PC-3 (cell line): ENCODE results near the gene NREP. TPM values are rescaled to one million over a fixed set of nuclear protein-coding genes. Genes with fewer than 3 reads are reported as not detected.

Experiments used
- ATAC-seq: fragments of 200-7000 bp; cut with Tn5 transposase; 2 replicates; pipeline ENCODE4 v1.9.1; 2020; ENCODE audit warnings: mild to moderate bottlenecking, moderate library complexity
- BruUV-seq: library from RNA; stranded (reverse); fragments of 400-500 nt; replicated peaks from 2 replicates; lab custom pipeline; 2021; lab: Mats Ljungman, UMichigan
- CTCF ChIA-PET: fragments of 300-600 bp; sonication (Branson Sonifier 250); formaldehyde crosslinking; loops from one replicate; lab custom pipeline; 2022; ENCODE audit warnings: antibody characterized with exemption; lab: Charles Lee
- POLR2A ChIA-PET: fragments of 300-600 bp; sonication (Branson Sonifier 250); formaldehyde crosslinking; loops from one replicate; lab custom pipeline; 2022; ENCODE audit warnings: antibody characterized with exemption; ENCODE audit not compliant: unreplicated experiment; lab: Charles Lee
- DNase-seq: peaks from one replicate; pipeline ENCODE4 v3.0.0-alpha.2; 2015
- H2AFZ ChIP-seq: fragments of 300-600 bp; sonication (generic); 2 replicates; pipeline ENCODE4 v1.6.0; 2016; ENCODE audit warnings: antibody characterized with exemption, low read length
- H3F3A ChIP-seq: fragments of 300-600 bp; sonication (generic); one replicate; pipeline ENCODE4 v1.6.0; 2017; ENCODE audit warnings: antibody characterized with exemption, low read length, control low read depth, mild to moderate bottlenecking; ENCODE audit not compliant: unreplicated experiment
- H3K27ac ChIP-seq: fragments of 300-600 bp; sonication (generic); 2 replicates; pipeline ENCODE4 v1.5.1; 2016; ENCODE audit warnings: mild to moderate bottlenecking, low read length
- H3K27me3 ChIP-seq: fragments of 300-600 bp; sonication (generic); 2 replicates; pipeline ENCODE4 v1.6.1; 2016; ENCODE audit warnings: low read length, mixed read lengths
- H3K36me3 ChIP-seq: fragments of 300-600 bp; sonication (generic); 2 replicates; pipeline ENCODE4 v1.6.1; 2016; ENCODE audit warnings: low read depth, mixed run types, low read length, mixed read lengths
- H3K4me1 ChIP-seq: fragments of 300-600 bp; sonication (generic); 2 replicates; pipeline ENCODE4 v1.5.1; 2016; ENCODE audit warnings: low read length; ENCODE audit not compliant: insufficient read depth
- H3K4me2 ChIP-seq: fragments of 300-600 bp; sonication (generic); 2 replicates; pipeline ENCODE4 v1.6.0; 2016; ENCODE audit warnings: low read length
- H3K4me3 ChIP-seq: fragments of 300-600 bp; sonication (generic); 2 replicates; pipeline ENCODE4 v1.5.1; 2016; ENCODE audit warnings: mild to moderate bottlenecking, low read length, mixed read lengths
- H3K79me2 ChIP-seq: fragments of 300-600 bp; sonication (generic); 2 replicates; pipeline ENCODE4 v1.6.1; 2017; ENCODE audit warnings: low read length, mixed read lengths
- H3K9ac ChIP-seq: fragments of 300-600 bp; sonication (generic); 2 replicates; pipeline ENCODE4 v1.6.0; 2016; ENCODE audit warnings: mild to moderate bottlenecking, low read length
- H3K9me2 ChIP-seq: fragments of 300-600 bp; sonication (generic); replicated peaks from 2 replicates; pipeline ENCODE4 v1.6.1; 2016; ENCODE audit warnings: mixed run types, low read length, mixed read lengths
- H3K9me3 ChIP-seq: fragments of 300-600 bp; sonication (generic); 2 replicates; pipeline ENCODE4 v1.6.1; 2016; ENCODE audit warnings: low read length, mixed read lengths
- H4K20me1 ChIP-seq: fragments of 300-600 bp; sonication (generic); 2 replicates; pipeline ENCODE4 v1.6.1; 2016; ENCODE audit warnings: low read length, mixed read lengths
- EZH2 ChIP-seq: fragments of 300-600 bp; sonication (generic); IDR thresholded peaks from one replicate; pipeline ENCODE4 v1.6.1; 2017; ENCODE audit warnings: antibody characterized with exemption, mild to moderate bottlenecking, low read length; ENCODE audit not compliant: unreplicated experiment
- EZH2phosphoT487 ChIP-seq: fragments of 300-600 bp; sonication (generic); IDR thresholded peaks from 2 replicates; pipeline ENCODE4 v1.6.1; 2018; ENCODE audit warnings: mild to moderate bottlenecking, antibody characterized with exemption, low read length, borderline replicate concordance
- intact Hi-C: fragments of 100-400 bp; cut with micrococcal nuclease; formaldehyde crosslinking; loops from 2 replicates; pipeline ENCODE4 v1.9.0; 2023
- total RNA-seq: library from RNA; depleted of rRNA; stranded (reverse); fragments of >200 nt; gene quantifications from 2 replicates; pipeline ENCODE4 v1.2.3, GENCODE V29; 2014
- TF ChIP-seq, protein P1 (sequence below): fragments of 300-600 bp; sonication (generic); conservative IDR thresholded peaks from 2 replicates; pipeline ENCODE4 v1.5.1; 2017; ENCODE audit warnings: antibody characterized with exemption, low read depth, mild to moderate bottlenecking, low read length

Gene NREP
- total RNA-seq, 1 experiment from 2014 or later: 22.6 TPM

DNA sequence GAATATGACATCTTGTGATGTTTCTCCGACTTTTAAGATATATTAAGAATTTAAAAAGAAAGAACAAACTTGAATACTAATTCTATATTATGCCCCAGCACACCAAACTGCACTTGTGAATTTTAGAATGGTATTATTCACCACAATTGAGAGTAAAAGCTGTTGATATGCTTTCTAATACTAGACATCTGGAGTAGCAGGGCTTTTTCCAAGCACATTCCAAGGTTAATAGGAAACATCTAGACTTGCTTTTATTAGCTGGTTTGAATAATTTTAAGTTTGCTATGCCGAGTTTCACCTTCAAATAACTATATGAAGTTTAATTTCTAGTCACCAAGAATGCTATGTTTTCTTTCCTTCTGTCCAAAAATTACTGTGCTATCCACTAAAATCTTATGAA is 13.5 kb downstream of the NREP start:
- DNase-seq (no peak), ATAC-seq (no peak)
- H3K36me3 ChIP-seq: no peaks in the 10 kb centered on the region
- POLR2A ChIA-PET: interaction anchor here (0.6 kb wide), 1 partner anchor 212 kb away, joined by 4 read pairs; no protein-coding TSS in a partner anchor
- no peak overlapping the region for H3K4me3 ChIP-seq
- TF ChIP-seq, protein P1, sequence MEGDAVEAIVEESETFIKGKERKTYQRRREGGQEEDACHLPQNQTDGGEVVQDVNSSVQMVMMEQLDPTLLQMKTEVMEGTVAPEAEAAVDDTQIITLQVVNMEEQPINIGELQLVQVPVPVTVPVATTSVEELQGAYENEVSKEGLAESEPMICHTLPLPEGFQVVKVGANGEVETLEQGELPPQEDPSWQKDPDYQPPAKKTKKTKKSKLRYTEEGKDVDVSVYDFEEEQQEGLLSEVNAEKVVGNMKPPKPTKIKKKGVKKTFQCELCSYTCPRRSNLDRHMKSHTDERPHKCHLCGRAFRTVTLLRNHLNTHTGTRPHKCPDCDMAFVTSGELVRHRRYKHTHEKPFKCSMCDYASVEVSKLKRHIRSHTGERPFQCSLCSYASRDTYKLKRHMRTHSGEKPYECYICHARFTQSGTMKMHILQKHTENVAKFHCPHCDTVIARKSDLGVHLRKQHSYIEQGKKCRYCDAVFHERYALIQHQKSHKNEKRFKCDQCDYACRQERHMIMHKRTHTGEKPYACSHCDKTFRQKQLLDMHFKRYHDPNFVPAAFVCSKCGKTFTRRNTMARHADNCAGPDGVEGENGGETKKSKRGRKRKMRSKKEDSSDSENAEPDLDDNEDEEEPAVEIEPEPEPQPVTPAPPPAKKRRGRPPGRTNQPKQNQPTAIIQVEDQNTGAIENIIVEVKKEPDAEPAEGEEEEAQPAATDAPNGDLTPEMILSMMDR: no peak
- H2AFZ ChIP-seq: no peak overlapping the region
- H3F3A ChIP-seq: peaks cover 6% of the 10 kb centered on the region
- H3K9me3 ChIP-seq: no peaks in the 10 kb centered on the region
- no peaks in the 10 kb centered on the region for H3K9me2 ChIP-seq
- no peaks in the 10 kb centered on the region for H4K20me1 ChIP-seq
- intact Hi-C loops: no loop called here
- H3K79me2 ChIP-seq: 0 out of 2 replicates have a peak, but pooled peaks cover 3% of the 10 kb centered on the region
- H3K4me2 ChIP-seq: peak overlapping the region; percentile 61; the same call in 1 of the 2 replicates
- CTCF ChIA-PET: interaction anchor here (0.7 to 1.0 kb wide), 2 partner anchors 87 to 193 kb away, joined by 4 read pairs; no protein-coding TSS in a partner anchor
- peaks cover 51% of the 10 kb centered on the region for H3K4me1 ChIP-seq
- no peaks in the 10 kb centered on the region for H3K27me3 ChIP-seq
- BruUV-seq: no TSS peak
- no peak overlapping the region for H3K27ac ChIP-seq
- H3K9ac ChIP-seq: no peak overlapping the region

DNA sequence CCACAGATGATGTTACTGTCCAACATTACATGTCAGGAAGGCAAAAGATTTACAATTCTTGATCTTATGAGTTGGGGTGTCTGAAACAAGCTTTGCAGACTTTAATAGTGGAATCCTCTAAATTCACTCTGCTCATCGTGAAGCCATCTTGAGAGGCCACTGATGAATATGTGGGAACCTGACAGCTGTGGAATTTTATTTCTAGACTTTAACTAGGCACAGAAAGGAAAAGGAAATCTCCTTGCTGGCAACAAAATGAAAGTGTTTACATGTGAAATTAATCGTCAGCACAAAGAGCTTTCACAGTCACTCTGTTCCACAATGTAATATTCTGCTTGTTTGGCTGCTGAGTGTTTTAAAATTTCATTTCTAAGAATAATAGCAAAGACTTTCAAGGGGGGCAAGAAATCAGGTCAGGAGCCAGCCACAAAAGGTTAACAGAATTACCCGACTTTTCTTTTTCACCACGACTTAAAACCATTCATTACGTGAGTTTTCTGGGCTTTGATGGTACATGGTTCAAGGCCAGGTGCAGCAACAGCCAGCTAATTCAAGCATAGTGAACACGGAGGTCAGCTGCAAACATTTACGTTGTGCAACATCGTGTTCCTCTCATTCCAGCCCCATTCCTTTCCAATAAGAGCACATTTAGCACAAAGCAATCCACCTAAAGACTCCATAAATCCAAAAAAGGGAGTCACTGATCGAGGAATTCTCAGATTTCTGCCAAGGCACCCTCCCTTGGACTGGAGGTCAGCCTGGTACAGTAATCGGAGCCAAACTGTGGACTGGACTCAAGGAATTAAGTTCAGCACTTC is 14.6 kb downstream of the NREP start:
- ChIA-PET POLR2A (no interaction called here), CTCF (interaction anchor here (0.7 to 1.0 kb wide), 2 partner anchors 88 to 192 kb away, joined by 4 read pairs; no protein-coding TSS in a partner anchor)
- Histone ChIP-seq H3F3A (no peaks in the 10 kb centered on the region), H3K9me3 (no peaks in the 10 kb centered on the region), H3K4me1 (peaks cover 51% of the 10 kb centered on the region), H3K27ac (peak overlapping the region; percentile 20), H3K4me3 (peak overlapping the region; percentile 20; the same call in 1 of the 2 replicates), H3K79me2 (0 out of 2 replicates have a peak, but pooled peaks cover 3% of the 10 kb centered on the region), H3K4me2 (peak overlapping the region; percentile 61), H3K27me3 (no peaks in the 10 kb centered on the region), H3K9ac (no peak overlapping the region), H3K36me3 (no peaks in the 10 kb centered on the region), H2AFZ (peak overlapping the region; percentile 43; the same call in 1 of the 2 replicates), H4K20me1 (no peaks in the 10 kb centered on the region), H3K9me2 (no peaks in the 10 kb centered on the region)
- ATAC-seq (no peak), DNase-seq (peak; percentile 70)
- intact Hi-C loops: no loop called here
- no peak for TF ChIP-seq EZH2phosphoT487
- no peak for TF ChIP-seq EZH2
- TF ChIP-seq, protein P1: no peak
- no TSS peak for BruUV-seq

DNA sequence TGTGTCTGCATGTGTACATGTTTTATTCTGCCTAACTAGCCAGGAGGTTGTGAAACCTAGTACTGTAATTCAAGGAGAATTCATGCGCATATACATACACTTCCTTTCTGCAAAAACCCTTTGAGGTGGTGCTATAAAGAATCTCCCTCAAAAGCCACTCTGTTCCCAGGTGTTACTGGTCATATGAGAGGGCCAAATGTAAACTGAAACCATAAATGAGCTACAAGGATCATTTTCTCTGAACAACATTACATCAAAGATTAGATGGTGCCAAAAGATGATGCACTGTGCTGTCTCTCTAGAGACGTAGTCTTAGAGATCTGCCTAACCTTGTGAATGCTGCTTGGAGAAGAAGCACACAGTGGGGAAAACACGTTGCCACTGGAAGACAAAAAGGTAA is 15.7 kb downstream of the NREP start:
- H3K9me2 ChIP-seq: no peaks in the 10 kb centered on the region
- no peaks in the 10 kb centered on the region for H3F3A ChIP-seq
- no peaks in the 10 kb centered on the region for H4K20me1 ChIP-seq
- H3K9me3 ChIP-seq: no peaks in the 10 kb centered on the region
- H3K27me3 ChIP-seq: no peaks in the 10 kb centered on the region
- H3K4me1 ChIP-seq: peaks cover 52% of the 10 kb centered on the region
- no peak for ATAC-seq
- no peak overlapping the region for H3K27ac ChIP-seq
- ChIA-PET CTCF (no interaction called here), POLR2A (no interaction called here)
- TF ChIP-seq EZH2: no peak
- TF ChIP-seq, protein P1: no peak
- no peak for TF ChIP-seq EZH2phosphoT487
- no peaks in the 10 kb centered on the region for H3K36me3 ChIP-seq
- intact Hi-C loops: no loop called here
- no peak overlapping the region for H3K4me3 ChIP-seq
- no peak overlapping the region for H3K4me2 ChIP-seq
- no peak overlapping the region for H2AFZ ChIP-seq
- DNase-seq: no peak
- BruUV-seq: no TSS peak
- H3K9ac ChIP-seq: no peak overlapping the region
- 0 out of 2 replicates have a peak, but pooled peaks cover 3% of the 10 kb centered on the region for H3K79me2 ChIP-seq
